ENCODE measurements around the gene APBB1. TPM values are rescaled to one million over a fixed set of nuclear protein-coding genes. Genes with fewer than 3 reads are reported as not detected.

The APBB1 gene
- total RNA-seq, 1 experiment from 2014 or later = 24.7 TPM

- ChIA-PET POLR2A (ENCODE audit: unreplicated experiment) (no interaction called here), CTCF (interaction anchor here (0.6 kb wide), 1 partner anchor 461 kb away, joined by 3 read pairs; no protein-coding TSS in a partner anchor)
- Histone ChIP-seq H3K27ac (ENCODE audit: low read length) (no peak overlapping the region), H3K79me2 (ENCODE audit: low read length) (no peaks in the 10 kb centered on the region), H3K27me3 (ENCODE audit: low read length) (peaks cover 19% of the 10 kb centered on the region; the same call in 1 of the 2 replicates), H3K9me3 (ENCODE audit: low read length) (no peaks in the 10 kb centered on the region), H3K9me2 (replicated peaks; ENCODE audit: low read length) (no peaks in the 10 kb centered on the region), H3K4me3 (ENCODE audit: low read length) (no peak overlapping the region), H4K20me1 (ENCODE audit: low read length) (no peaks in the 10 kb centered on the region), H3K9ac (ENCODE audit: low read length) (no peak overlapping the region), H3K4me1 (ENCODE audit: insufficient read depth, low read length) (peaks cover 1% of the 10 kb centered on the region; the same call in 1 of the 2 replicates), H3K36me3 (ENCODE audit: low read depth, low read length) (no peaks in the 10 kb centered on the region), H3K4me2 (ENCODE audit: low read length) (no peak overlapping the region), H3F3A (ENCODE audit: low read length, unreplicated experiment) (no peaks in the 10 kb centered on the region), H2AFZ (ENCODE audit: low read length) (no peak overlapping the region)
- DNase-seq (no peak), ATAC-seq (no peak)
- intact Hi-C loops (cut with micrococcal nuclease) = loop anchor here (2.0 kb wide), 2 partner anchors 101 to 329 kb away; no protein-coding TSS in a partner anchor
- TF ChIP-seq EZH2phosphoT487 (IDR thresholded peaks at IDR 0.05; ENCODE audit: borderline replicate concordance, low read length) (no peak), CTCF (conservative IDR thresholded peaks at IDR 0.05; ENCODE audit: low read depth, low read length) (no peak), EZH2 (IDR thresholded peaks at IDR 0.05; ENCODE audit: low read length, unreplicated experiment) (no peak)
- BruUV-seq (replicated peaks) = no TSS peak
Observed at GRCh38 chr11:6351782-6352382, 67.0 kb downstream of the APBB1 start.

- Histone ChIP-seq H3K79me2 (ENCODE audit: low read length) (no peaks in the 10 kb centered on the region), H3K4me1 (ENCODE audit: insufficient read depth, low read length) (no peaks in the 10 kb centered on the region), H3F3A (ENCODE audit: low read length, unreplicated experiment) (no peaks in the 10 kb centered on the region), H3K4me2 (ENCODE audit: low read length) (no peak overlapping the region), H3K36me3 (ENCODE audit: low read depth, low read length) (no peaks in the 10 kb centered on the region), H3K9ac (ENCODE audit: low read length) (no peak overlapping the region), H4K20me1 (ENCODE audit: low read length) (no peaks in the 10 kb centered on the region), H3K9me2 (replicated peaks; ENCODE audit: low read length) (no peaks in the 10 kb centered on the region), H2AFZ (ENCODE audit: low read length) (no peak overlapping the region), H3K27ac (ENCODE audit: low read length) (no peak overlapping the region), H3K27me3 (ENCODE audit: low read length) (peaks cover 19% of the 10 kb centered on the region; the same call in 1 of the 2 replicates), H3K4me3 (ENCODE audit: low read length) (no peak overlapping the region), H3K9me3 (ENCODE audit: low read length) (no peaks in the 10 kb centered on the region)
- no peak for TF ChIP-seq CTCF (conservative IDR thresholded peaks at IDR 0.05; ENCODE audit: low read depth, low read length)
- TF ChIP-seq EZH2phosphoT487 (IDR thresholded peaks at IDR 0.05; ENCODE audit: borderline replicate concordance, low read length) = no peak
- TF ChIP-seq EZH2 (IDR thresholded peaks at IDR 0.05; ENCODE audit: low read length, unreplicated experiment) = no peak
- no peak for DNase-seq
- CTCF ChIA-PET = no interaction called here
- POLR2A ChIA-PET (ENCODE audit: unreplicated experiment) = no interaction called here
- ATAC-seq = no peak
- intact Hi-C loops (cut with micrococcal nuclease) = no loop called here
- BruUV-seq (replicated peaks) = no TSS peak
Observed at GRCh38 chr11:6350486-6350885, 68.4 kb downstream of the APBB1 start.

GRCh38 chr11:6350043-6350442, 68.9 kb downstream of the APBB1 start:
- H4K20me1 ChIP-seq (ENCODE audit: low read length) = no peaks in the 10 kb centered on the region
- H2AFZ ChIP-seq (ENCODE audit: low read length) = no peak overlapping the region
- H3K4me1 ChIP-seq (ENCODE audit: insufficient read depth, low read length) = no peaks in the 10 kb centered on the region
- H3K27ac ChIP-seq (ENCODE audit: low read length) = no peak overlapping the region
- TF ChIP-seq EZH2 (IDR thresholded peaks at IDR 0.05; ENCODE audit: low read length, unreplicated experiment) (no peak), CTCF (conservative IDR thresholded peaks at IDR 0.05; ENCODE audit: low read depth, low read length) (no peak), EZH2phosphoT487 (IDR thresholded peaks at IDR 0.05; ENCODE audit: borderline replicate concordance, low read length) (no peak)
- H3K4me3 ChIP-seq (ENCODE audit: low read length) = no peak overlapping the region
- H3F3A ChIP-seq (ENCODE audit: low read length, unreplicated experiment) = no peaks in the 10 kb centered on the region
- intact Hi-C loops (cut with micrococcal nuclease) = no loop called here
- ATAC-seq (no peak), DNase-seq (no peak)
- no peaks in the 10 kb centered on the region for H3K36me3 ChIP-seq (ENCODE audit: low read depth, low read length)
- BruUV-seq (replicated peaks) = no TSS peak
- no peaks in the 10 kb centered on the region for H3K9me2 ChIP-seq (replicated peaks; ENCODE audit: low read length)
- no peak overlapping the region for H3K9ac ChIP-seq (ENCODE audit: low read length)
- no peak overlapping the region for H3K4me2 ChIP-seq (ENCODE audit: low read length)
- no peaks in the 10 kb centered on the region for H3K9me3 ChIP-seq (ENCODE audit: low read length)
- ChIA-PET POLR2A (ENCODE audit: unreplicated experiment) (no interaction called here), CTCF (no interaction called here)
- peaks cover 19% of the 10 kb centered on the region; the same call in 1 of the 2 replicates for H3K27me3 ChIP-seq (ENCODE audit: low read length)
- H3K79me2 ChIP-seq (ENCODE audit: low read length) = no peaks in the 10 kb centered on the region
